Superior temporal gyrus (tissue), 1 donor: ENCODE measurements around the gene SERTM2.

Experiments
- DNase-seq: peaks from one replicate; pipeline ENCODE4 v3.0.0-alpha.2; 2016; ENCODE audit errors: extremely low spot score

SERTM2 gene

GRCh38 chrX:111560801-111561200, 49.4 kb downstream of the SERTM2 start:
- DNase-seq = no peak

- DNase-seq = no peak
These were observed 50.4 kb downstream of the SERTM2 start for GRCh38 chrX:111561851-111562250.

- DNase-seq = no peak
These were observed 56.3 kb downstream of the SERTM2 start for GRCh38 chrX:111567542-111568255.

- no peak for DNase-seq
These were observed 56.9 kb downstream of the SERTM2 start for GRCh38 chrX:111568354-111568753.

GRCh38 chrX:111568817-111569216, 57.4 kb downstream of the SERTM2 start:
- no peak for DNase-seq
